NCI-H2196 (cell line): ENCODE measurements around the gene AP1AR.
"Not testable (repeated sequence)": the region's sequence is repeated elsewhere in the genome, so short reads cannot be mapped to it uniquely, and the experiment has no call there.

ENCODE experiments used
- DNase-seq: peaks from one replicate; lab custom pipeline; 2025; ENCODE audit not compliant: unreplicated experiment; lab: John Stamatoyannopoulos, UW

The AP1AR gene

DNA sequence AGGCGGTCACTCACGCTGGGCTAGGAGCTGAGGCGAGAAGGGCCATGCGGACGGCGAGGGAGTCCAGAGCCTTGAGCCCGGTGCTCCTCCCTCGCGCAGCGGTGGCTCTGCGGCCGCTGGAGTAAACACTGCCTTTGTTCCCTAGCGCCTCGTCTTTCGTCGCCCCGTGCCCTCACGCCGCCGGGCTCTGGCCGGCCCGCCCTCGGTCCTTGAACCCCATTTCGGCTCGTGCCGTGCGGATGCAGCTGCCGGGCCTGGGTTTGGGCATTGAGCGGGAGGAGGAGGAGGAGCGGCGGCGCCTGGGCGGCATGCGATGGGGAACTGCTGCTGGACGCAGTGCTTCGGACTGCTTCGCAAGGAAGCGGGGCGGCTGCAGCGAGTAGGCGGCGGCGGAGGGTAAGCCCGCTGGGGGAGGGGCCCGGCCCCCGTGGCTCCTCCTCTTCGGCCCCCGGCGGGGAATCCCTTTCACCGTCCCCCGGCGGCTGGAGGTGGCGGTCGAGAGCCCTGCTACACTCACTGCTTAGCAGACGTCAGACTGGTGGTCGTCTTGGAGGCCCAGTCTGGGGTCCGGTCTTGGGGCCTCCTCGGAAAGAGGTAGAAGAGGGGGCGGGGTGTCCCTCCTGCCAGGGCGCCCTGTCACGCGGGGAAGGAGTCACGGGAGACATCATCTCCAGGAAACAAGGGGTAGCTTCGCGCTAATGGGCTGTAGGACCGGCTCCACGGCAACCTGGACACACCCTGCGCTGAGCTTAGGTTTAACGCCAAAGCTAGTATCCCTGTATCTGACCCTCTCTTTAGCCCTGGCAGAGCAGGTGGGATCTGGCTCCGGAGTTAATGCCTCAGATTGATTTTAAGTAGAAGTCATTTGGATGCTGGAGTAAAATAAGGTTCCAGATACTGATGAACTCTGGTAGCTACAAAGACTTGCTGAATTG, at the start of gene AP1AR:
Gene AP1AR (plus strand): TSS at position 9 of the 935 bp plus-strand sequence. CDS start 305 bp downstream, at position 314.
- peak; percentile 52 for DNase-seq

- DNase-seq = no peak
Observed at GRCh38 chr4:112182604-112183003, 49.0 kb upstream of the AP1AR start.

GRCh38 chr4:112183252-112183651, 48.3 kb upstream of the AP1AR start:
- DNase-seq = no peak

- no peak for DNase-seq
Observed at GRCh38 chr4:112184438-112184837, 47.1 kb upstream of the AP1AR start.

GRCh38 chr4:112185334-112185733, 46.3 kb upstream of the AP1AR start:
- DNase-seq = no peak

- no peak for DNase-seq
Observed at GRCh38 chr4:112185740-112186670, 45.6 kb upstream of the AP1AR start.

DNA sequence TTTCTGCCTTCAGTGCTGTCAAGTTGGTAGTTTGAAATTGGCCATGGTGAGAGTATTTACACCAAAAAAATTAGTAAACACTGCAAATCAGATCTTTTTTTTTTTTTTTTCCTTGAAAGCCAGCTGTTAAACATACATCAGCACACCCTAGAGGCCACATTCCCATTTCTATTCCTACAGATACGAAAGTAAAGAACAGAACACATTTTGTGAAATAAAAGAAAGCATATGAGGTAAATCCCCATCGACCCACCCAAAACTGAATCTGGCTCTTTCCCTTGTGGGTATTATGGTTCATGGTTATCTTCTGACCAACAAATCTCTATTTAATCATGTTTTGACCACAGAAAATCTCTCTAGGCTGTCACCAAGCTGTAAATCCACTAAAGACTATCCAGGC, 41.8 kb upstream of the AP1AR start:
- no peak for DNase-seq

DNA sequence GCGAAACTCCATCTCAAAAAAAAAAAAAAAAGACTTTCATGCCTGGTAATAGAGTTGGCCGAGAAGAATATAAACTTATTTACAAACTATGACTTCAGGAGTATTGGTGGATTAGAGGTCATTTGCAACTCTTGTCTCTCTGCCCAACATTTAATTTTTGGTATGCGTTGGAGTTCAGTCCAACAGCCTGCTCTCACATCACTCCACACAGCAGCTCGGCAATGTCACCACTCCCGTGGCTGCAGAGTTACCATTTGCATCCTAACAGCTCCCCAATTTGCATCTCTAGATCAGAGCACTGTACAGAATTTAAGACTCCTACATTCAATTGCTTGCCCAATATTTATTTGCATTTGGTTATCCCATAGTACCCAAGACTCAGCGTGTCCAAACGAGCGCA, 40.9 kb upstream of the AP1AR start:
- no peak for DNase-seq

- no peak for DNase-seq
Observed at GRCh38 chr4:112196461-112196860, 35.1 kb upstream of the AP1AR start.

GRCh38 chr4:112199041-112199440, 32.5 kb upstream of the AP1AR start:
- no peak for DNase-seq

GRCh38 chr4:112201915-112202505, 29.6 kb upstream of the AP1AR start:
- DNase-seq = no peak

- DNase-seq = no peak
Observed at GRCh38 chr4:112203593-112203992, 28.0 kb upstream of the AP1AR start.

DNA sequence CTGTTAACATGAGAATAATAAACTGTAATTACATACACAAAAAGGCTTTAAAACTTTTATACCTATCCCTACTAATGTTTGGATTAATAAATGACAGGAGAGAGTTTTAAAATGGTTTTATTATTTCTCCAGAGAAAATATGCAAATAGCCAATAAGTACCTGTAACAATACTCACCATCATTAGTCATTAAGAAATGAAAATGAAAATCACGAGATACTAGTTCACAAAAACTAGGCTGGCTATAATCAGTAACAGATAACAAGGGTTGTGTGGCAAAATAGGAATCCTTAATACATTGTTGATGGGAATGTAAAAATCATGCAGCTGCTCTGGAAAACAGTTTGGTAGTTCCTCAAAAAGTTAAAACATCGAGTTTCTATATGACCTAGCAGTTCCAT, 25.2 kb upstream of the AP1AR start:
- no peak for DNase-seq

DNA sequence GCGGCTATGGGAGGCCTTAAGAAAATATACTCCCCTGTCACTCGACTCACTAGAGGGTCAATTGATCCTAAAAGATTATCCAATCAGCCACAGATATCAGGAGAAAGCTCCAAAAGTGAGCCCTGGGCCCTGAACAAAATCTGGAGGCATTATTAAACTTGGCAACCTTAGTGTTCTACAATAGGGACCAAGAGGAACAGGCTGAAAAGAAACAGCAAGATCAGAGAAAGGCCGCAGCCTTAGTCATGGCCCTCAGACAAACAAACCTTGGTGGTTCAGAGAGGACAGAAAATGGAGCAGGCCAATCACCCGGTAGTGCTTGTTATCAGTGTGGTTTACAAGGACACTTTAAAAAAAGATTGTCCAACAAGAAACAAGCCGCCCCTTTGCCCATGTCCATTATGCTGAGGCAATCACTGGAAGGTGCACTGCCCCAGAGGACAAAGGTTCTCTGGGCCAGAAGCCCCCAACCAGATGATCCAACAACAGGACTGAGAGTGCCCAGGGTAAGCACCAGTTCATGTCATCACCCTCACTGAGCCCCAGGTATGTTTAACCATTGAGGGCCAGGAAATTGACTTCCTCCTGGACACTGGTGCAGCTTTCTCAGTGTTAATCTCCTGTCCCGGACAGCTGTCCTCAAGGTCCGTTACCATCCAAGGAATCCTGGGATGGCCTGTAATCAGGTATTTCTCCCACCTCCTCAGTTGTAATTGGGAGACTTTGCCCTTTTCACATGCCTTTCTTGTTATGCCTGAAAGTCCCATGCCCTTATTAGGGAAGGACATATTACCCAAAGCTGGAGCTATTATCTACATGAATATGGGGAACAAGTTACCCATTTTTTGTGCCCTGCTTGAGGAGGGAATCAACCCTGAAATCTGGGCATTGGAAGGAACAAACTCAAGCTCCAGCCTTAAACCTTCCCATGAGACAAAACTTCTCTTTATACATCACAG, 23.2 kb upstream of the AP1AR start:
- DNase-seq = not testable (repeated sequence)

- DNase-seq = no peak
Observed at GRCh38 chr4:112210777-112211176, 20.8 kb upstream of the AP1AR start.

GRCh38 chr4:112213091-112213490, 18.5 kb upstream of the AP1AR start:
- no peak for DNase-seq

GRCh38 chr4:112213856-112214255, 17.7 kb upstream of the AP1AR start:
- DNase-seq = no peak

DNA sequence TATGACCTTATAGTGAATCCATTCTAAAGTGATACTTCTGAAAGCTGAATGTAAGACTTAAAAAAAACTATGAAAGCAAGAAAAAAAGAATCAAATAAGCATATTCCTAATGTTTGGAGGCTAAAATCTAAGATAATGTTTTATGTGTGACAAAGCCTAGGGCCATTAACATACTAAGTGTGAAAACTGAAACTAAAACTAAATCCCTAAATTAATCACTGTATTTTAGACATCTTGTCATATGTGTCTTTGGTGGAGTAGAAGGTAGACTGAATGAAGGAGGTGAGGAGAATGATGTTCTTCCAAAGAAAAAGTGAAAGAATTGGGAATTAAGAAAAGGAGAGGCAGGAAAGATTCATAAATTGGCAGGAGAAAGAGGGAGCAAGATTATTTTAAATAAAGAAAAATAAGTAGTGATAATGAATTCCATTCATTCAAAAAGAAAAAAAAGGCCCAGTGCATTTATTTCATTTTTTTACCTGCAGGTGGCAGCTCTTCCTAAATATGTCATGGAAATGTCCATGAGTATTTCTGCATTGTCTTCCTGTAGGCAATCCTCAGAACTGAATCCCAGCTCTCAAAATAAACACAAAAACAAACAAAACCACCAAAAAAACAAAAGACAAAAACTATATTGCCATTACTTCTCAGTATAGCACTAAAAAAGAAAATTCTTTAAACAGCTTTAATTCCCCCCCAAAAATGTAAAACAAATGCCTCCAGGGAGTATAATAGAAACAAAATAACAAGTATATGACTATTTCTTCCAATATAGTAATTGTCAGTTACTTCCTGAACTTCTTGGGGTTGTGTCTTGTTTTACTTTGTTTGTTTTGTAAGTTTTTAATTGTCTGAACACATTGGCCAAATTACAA, 17.0 kb upstream of the AP1AR start:
- DNase-seq = peak; percentile 2

DNA sequence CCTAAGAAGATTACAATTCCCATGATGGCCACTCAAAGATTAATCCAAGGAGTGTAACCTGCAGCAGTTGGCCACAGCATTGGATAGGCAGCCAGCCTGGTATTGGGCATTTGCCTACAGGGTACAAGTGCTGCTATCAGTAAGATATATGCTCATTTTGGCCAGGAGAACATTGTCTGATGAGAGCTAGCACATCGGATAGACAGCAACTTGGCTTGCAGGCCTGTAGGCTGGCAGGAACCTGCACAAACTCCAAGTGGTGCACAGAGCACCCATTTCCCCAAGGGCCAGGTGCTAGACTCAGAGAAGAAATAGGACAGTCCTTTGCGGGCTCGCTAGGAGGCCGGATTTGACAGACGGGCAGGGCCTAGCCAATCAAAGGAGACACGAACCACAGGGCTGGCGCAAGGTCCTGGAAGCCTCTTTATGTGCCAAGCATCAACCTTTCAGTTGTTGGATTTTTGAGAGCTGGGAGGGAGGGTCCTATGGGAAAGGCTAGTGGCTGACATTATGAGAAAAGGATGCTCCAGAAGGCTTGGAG, 11.7 kb upstream of the AP1AR start:
- no peak for DNase-seq
